HepG2 (cell line): ENCODE data around the gene RGS10. TPM values are rescaled to one million over a fixed set of nuclear protein-coding genes. Genes with fewer than 3 reads are reported as not detected.

ENCODE experiments used
- ATAC-seq: fragments of 200-7000 bp; cut with Tn5 transposase; 3 replicates; pipeline ENCODE4 v1.9.1; 2020; ENCODE audit warnings: mild to moderate bottlenecking, moderate library complexity
- BruUV-seq: library from RNA; stranded (reverse); fragments of 400-500 nt; replicated peaks from 2 replicates; lab custom pipeline; 2021; lab: Mats Ljungman, UMichigan
- CTCF ChIA-PET: fragments of 300-600 bp; formaldehyde crosslinking; extraction: SDS; loops from one replicate; lab custom pipeline; 2021; ENCODE audit warnings: low total read pairs, inconsistent platforms, low intra/inter-chr PET ratio; lab: Yijun Ruan, JAX
- POLR2A ChIA-PET: fragments of 350-600 bp; sonication (Branson Sonifier 250); formaldehyde crosslinking; loops from one replicate; lab custom pipeline; 2020; ENCODE audit warnings: antibody characterized with exemption, inconsistent platforms; lab: Yijun Ruan, JAX
- DNase-seq: peaks from one replicate; pipeline ENCODE4 v3.0.0-alpha.2; 2015; ENCODE audit warnings: low spot score
- FAIRE-seq: peaks from 3 replicates; lab custom pipeline; 2011; peaks lifted over from hg19 to GRCh38; lab: Jason Lieb, UNC
- H2AFZ ChIP-seq: one replicate; pipeline ENCODE4 v1.6.1; 2011; ENCODE audit warnings: low read length, inconsistent platforms
- H3K27ac ChIP-seq: fragments of 300-600 bp; 3 replicates; pipeline ENCODE4 v1.8.0; 2011; ENCODE audit warnings: mixed run types, mild to moderate bottlenecking, mixed read lengths, low read length, inconsistent platforms; ENCODE audit not compliant: insufficient read depth; ENCODE audit errors: extremely low read length
- H3K27me3 ChIP-seq, 2 experiments: fragments of 200-600 bp in 1 of 2; 2 replicates in 1 of 2; 3 replicates in 1 of 2; pipeline versions ENCODE4 v1.6.0 to v1.8.0; 2011; ENCODE audit warnings: low read length in 2 of 2, mild to moderate bottlenecking in 2 of 2, moderate library complexity in 2 of 2, inconsistent platforms in 1 of 2; ENCODE audit not compliant: insufficient read depth in 2 of 2, control insufficient read depth in 1 of 2
- H3K36me3 ChIP-seq, 2 experiments: fragments of 200-600 bp in 1 of 2; replicated peaks in 1 of 2; 2 replicates in 1 of 2; 3 replicates in 1 of 2; pipeline versions ENCODE4 v1.5.1 to v1.8.0; 2011; ENCODE audit warnings: low read length in 2 of 2, inconsistent platforms in 1 of 2; ENCODE audit not compliant: insufficient read depth in 2 of 2, control insufficient read depth in 1 of 2
- H3K4me1 ChIP-seq: 2 replicates; pipeline ENCODE4 v1.5.1; 2012; ENCODE audit warnings: low read length, inconsistent platforms; ENCODE audit not compliant: insufficient read depth
- H3K4me2 ChIP-seq: 2 replicates; pipeline ENCODE4 v1.6.0; 2011; ENCODE audit warnings: low read depth, low read length, inconsistent platforms
- H3K4me3 ChIP-seq, 3 experiments: fragments of 200-600 bp in 1 of 3; sonication (generic), shearing (Covaris generic) in 1 of 3; replicated peaks in 1 of 3; 2 replicates each; pipeline ENCODE4 v1.5.1; 2011 to 2016; ENCODE audit warnings: low read length in 3 of 3, inconsistent platforms in 2 of 3, low read depth in 2 of 3, mild to moderate bottlenecking in 2 of 3, control low read depth in 1 of 3, mixed read lengths in 1 of 3; ENCODE audit not compliant: insufficient read depth in 1 of 3
- H3K79me2 ChIP-seq: one replicate; pipeline ENCODE4 v1.6.1; 2011; ENCODE audit warnings: low read length, inconsistent platforms; ENCODE audit not compliant: insufficient read depth
- H3K9ac ChIP-seq: 2 replicates; pipeline ENCODE4 v1.6.0; 2011; ENCODE audit warnings: mild to moderate bottlenecking, low read depth, low read length, inconsistent platforms; ENCODE audit not compliant: insufficient read depth
- H3K9me3 ChIP-seq: 2 replicates; pipeline ENCODE4 v1.5.1; 2012; ENCODE audit warnings: mild to moderate bottlenecking, low read length
- H4K20me1 ChIP-seq: 2 replicates; pipeline ENCODE4 v1.6.0; 2011; ENCODE audit warnings: inconsistent platforms, mild to moderate bottlenecking, low read length, moderate library complexity; ENCODE audit not compliant: insufficient read depth
- MAFK ChIP-seq, 2 experiments: IDR thresholded peaks in 1 of 2; conservative IDR thresholded peaks in 1 of 2; 2 replicates each; pipeline ENCODE4 v1.6.1; 2011; ENCODE audit warnings: improper control_type of control experiment in 2 of 2, low read length in 2 of 2
- ZNF83 ChIP-seq: sonication (generic); formaldehyde crosslinking; IDR thresholded peaks from 2 replicates; pipeline ENCODE4 v1.4.0; 2020; ENCODE audit warnings: missing genetic modification reagents, mild to moderate bottlenecking, borderline replicate concordance
- WGBS: methylation state at CpG from one replicate; pipeline ENCODE4 v1.1.6; 2017; ENCODE audit warnings: low lambda C conversion rate; 5-methylcytosine and 5-hydroxymethylcytosine counted together
- in situ Hi-C: cut with HindIII; loops from 2 replicates; pipeline ENCODE4 v1.10.0; 2017; ENCODE audit warnings: low pct_unique_long_range_greater_than_20kb; ENCODE audit not compliant: extremely low pct_ligation_motif_present
- intact Hi-C: fragments of 100-400 bp; cut with micrococcal nuclease; formaldehyde crosslinking; loops from one replicate; pipeline ENCODE4 v1.10.0; 2022; ENCODE audit not compliant: unreplicated experiment
- polyA plus RNA-seq, 8 experiments: library from polyadenylated mRNA; depleted of rRNA in 3 of 8; stranded (reverse) in 7 of 8; unstranded in 1 of 8; fragments of >200 nt; fragmentation: Illumina TruSeq in 4 of 8; extraction: Trizol in 4 of 8; gene quantifications; 2 replicates each; pipeline versions ENCODE4 v1.2.1 to v1.2.3, GENCODE V29; 2011 to 2016; ENCODE audit warnings: low read depth in 4 of 8, missing spikeins in 1 of 8, mixed read lengths in 1 of 8; ENCODE audit not compliant: insufficient read depth in 1 of 8
- total RNA-seq, 5 experiments: library from RNA; depleted of rRNA; stranded (reverse); fragments of >200 nt; fragmentation: Illumina TruSeq; extraction: Trizol; gene quantifications; 2 replicates each; pipeline ENCODE4 v1.2.3, GENCODE V29; 2016; ENCODE audit warnings: low read depth in 1 of 5
- TF ChIP-seq, protein P1 (sequence below): IDR thresholded peaks from 2 replicates; pipeline ENCODE4 v1.6.1; 2016; ENCODE audit warnings: low read depth, missing genetic modification reagents, missing compliant biosample characterization

Gene RGS10
- total and polyA plus RNA-seq, 2 of the 13 experiments (the other 11 are each of a cell fraction or from before 2014, with no cell fraction given) = 1.7 to 5.1 TPM

DNA sequence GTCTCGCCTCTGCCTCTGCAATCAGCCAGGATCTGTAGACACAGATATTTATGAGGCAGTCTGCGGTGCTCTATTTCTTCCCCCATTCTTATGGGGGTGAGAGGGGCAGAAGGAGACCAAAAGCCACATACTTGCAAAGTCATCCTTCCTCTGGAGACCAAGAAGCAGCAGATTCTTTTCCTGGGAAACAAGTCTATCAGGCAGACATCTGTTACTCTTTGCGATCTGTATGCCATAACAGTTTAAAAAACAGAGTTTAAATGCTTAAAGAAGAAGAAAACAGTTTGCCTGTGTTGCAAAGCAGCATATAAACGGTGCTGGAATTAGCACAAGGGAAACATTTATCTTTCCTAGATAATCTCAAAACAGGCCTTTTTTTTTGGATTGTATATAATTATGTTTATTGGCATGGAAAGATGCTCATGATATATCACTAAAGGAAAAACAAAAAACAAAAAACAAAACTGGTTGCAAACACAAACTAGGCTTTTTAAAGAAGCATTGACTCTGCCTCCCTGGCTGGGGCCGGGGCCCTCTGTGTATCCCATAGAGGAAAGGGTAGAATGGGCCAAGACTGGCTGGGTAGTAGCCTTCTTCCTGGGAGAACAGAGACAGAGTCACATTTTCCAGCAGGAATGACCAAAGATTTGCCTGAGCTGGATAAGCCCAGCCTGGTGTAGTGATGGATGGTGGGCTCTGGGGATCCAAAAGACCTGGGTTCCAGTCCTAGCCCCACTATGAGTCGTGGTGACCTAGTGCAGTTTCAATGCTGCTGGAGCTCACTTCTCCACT is 50.4 kb downstream of the RGS10 start:
- Histone ChIP-seq H3K27me3 (peaks cover 0 to 12% of the 10 kb centered on the region in 2 experiments; a peak in 1 of 5 replicates), H3K4me2 (no peak overlapping the region), H3K9me3 (no peaks in the 10 kb centered on the region), H2AFZ (no peak overlapping the region), H3K9ac (no peak overlapping the region), H3K79me2 (no peaks in the 10 kb centered on the region), H3K27ac (no peak overlapping the region), H3K4me1 (peaks cover 31% of the 10 kb centered on the region), H4K20me1 (no peaks in the 10 kb centered on the region)
- no peak for FAIRE-seq
- WGBS = 34% methylated on average over 6 of the region's 6 CpGs
- BruUV-seq = no TSS peak
- intact Hi-C loops = no loop called here
- CTCF ChIA-PET = no interaction called here
- POLR2A ChIA-PET = no interaction called here
- in situ Hi-C loops = loop anchor here (5.0 kb wide), 1 partner anchor 45 kb away; no protein-coding TSS in a partner anchor
- no peak for ATAC-seq
- DNase-seq = no peak
- TF ChIP-seq MAFK (conservative IDR thresholded peaks at IDR 0.05 in 1 of 2, IDR thresholded peaks at IDR 0.05 in 1 of 2; ENCODE audit: low read length in 2 of 2) (no peak), ZNF83 (no peak)
- TF ChIP-seq, protein P1, sequence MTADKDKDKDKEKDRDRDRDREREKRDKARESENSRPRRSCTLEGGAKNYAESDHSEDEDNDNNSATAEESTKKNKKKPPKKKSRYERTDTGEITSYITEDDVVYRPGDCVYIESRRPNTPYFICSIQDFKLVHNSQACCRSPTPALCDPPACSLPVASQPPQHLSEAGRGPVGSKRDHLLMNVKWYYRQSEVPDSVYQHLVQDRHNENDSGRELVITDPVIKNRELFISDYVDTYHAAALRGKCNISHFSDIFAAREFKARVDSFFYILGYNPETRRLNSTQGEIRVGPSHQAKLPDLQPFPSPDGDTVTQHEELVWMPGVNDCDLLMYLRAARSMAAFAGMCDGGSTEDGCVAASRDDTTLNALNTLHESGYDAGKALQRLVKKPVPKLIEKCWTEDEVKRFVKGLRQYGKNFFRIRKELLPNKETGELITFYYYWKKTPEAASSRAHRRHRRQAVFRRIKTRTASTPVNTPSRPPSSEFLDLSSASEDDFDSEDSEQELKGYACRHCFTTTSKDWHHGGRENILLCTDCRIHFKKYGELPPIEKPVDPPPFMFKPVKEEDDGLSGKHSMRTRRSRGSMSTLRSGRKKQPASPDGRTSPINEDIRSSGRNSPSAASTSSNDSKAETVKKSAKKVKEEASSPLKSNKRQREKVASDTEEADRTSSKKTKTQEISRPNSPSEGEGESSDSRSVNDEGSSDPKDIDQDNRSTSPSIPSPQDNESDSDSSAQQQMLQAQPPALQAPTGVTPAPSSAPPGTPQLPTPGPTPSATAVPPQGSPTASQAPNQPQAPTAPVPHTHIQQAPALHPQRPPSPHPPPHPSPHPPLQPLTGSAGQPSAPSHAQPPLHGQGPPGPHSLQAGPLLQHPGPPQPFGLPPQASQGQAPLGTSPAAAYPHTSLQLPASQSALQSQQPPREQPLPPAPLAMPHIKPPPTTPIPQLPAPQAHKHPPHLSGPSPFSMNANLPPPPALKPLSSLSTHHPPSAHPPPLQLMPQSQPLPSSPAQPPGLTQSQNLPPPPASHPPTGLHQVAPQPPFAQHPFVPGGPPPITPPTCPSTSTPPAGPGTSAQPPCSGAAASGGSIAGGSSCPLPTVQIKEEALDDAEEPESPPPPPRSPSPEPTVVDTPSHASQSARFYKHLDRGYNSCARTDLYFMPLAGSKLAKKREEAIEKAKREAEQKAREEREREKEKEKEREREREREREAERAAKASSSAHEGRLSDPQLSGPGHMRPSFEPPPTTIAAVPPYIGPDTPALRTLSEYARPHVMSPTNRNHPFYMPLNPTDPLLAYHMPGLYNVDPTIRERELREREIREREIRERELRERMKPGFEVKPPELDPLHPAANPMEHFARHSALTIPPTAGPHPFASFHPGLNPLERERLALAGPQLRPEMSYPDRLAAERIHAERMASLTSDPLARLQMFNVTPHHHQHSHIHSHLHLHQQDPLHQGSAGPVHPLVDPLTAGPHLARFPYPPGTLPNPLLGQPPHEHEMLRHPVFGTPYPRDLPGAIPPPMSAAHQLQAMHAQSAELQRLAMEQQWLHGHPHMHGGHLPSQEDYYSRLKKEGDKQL = no peak
- TF ChIP-seq, all 625 proteins: peak for 0
- no peak overlapping the region for H3K4me3 ChIP-seq
- H3K36me3 ChIP-seq = no peaks in the 10 kb centered on the region
